Activated CD8-positive, alpha-beta memory T cell treated with anti-CD3 and anti-CD28 coated beads, Interleukin-2, amount 50 U/mL, for 4 hours (primary cell): ENCODE data around the gene EFNB1.

Experiments
- DNase-seq: peaks from one replicate; pipeline ENCODE4 v3.0.0-alpha.2; 2020

The EFNB1 gene

GRCh38 chrX:68844581-68844980 lies 15.8 kb downstream of the EFNB1 start:
- DNase-seq, result no peak

GRCh38 chrX:68846536-68846935 lies 17.7 kb downstream of the EFNB1 start:
- DNase-seq, result no peak

- no peak for DNase-seq
These were observed 18.4 kb downstream of the EFNB1 start for GRCh38 chrX:68847172-68847571.

- DNase-seq, result no peak
These were observed 19.5 kb downstream of the EFNB1 start for GRCh38 chrX:68848189-68848940.

GRCh38 chrX:68851082-68851481 lies 22.3 kb downstream of the EFNB1 start:
- no peak for DNase-seq

GRCh38 chrX:68852046-68852445 lies 23.2 kb downstream of the EFNB1 start:
- no peak for DNase-seq

- DNase-seq, result no peak
These were observed 24.9 kb downstream of the EFNB1 start for GRCh38 chrX:68853665-68854251.

DNA sequence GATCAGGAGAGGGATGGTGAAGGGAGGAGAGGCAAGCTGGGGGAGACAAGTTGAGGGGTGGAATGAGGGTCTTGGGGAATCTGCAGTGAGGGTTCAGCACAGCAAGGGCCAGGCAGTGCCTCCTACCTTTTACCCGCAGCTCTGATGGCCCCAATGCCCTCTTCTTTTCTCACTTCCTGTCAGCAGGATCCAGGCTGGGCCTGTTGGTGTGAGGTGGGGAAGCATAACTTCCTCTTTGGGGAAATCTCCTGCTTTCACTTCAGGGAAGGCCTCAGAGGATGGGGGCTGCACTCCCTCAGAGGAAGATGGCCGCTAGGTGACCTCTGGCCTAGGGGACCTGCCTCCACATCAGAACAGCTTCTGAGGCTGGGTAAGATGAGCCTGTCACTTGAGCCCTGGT lies 36.5 kb downstream of the EFNB1 start:
- DNase-seq, result no peak

DNA sequence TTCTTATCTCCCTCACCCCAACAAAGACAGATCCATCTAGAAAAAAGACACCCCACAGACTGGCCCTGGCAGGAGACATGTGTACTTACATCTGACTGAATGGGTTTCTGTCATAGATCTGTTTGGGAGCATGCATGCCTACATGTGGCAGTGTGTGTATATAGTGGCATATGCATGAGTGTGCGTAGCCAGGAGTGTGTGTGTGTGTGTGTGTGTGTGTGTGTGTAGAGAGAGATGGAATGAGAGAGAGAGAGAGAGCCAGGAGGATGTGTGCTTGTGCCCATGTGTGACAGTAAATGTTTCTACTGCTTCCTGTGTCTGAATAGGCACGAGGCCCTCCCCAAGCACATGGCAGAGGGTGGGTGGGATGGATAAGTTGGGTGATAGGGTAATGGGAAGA lies 37.1 kb downstream of the EFNB1 start:
- DNase-seq, result no peak

- DNase-seq, result no peak
These were observed 38.8 kb downstream of the EFNB1 start for GRCh38 chrX:68867458-68868112.

GRCh38 chrX:68868316-68868715 lies 39.5 kb downstream of the EFNB1 start:
- no peak for DNase-seq

- DNase-seq, result no peak
These were observed 40.3 kb downstream of the EFNB1 start for GRCh38 chrX:68868902-68869800.

GRCh38 chrX:68870357-68870756 lies 41.5 kb downstream of the EFNB1 start:
- no peak for DNase-seq

DNA sequence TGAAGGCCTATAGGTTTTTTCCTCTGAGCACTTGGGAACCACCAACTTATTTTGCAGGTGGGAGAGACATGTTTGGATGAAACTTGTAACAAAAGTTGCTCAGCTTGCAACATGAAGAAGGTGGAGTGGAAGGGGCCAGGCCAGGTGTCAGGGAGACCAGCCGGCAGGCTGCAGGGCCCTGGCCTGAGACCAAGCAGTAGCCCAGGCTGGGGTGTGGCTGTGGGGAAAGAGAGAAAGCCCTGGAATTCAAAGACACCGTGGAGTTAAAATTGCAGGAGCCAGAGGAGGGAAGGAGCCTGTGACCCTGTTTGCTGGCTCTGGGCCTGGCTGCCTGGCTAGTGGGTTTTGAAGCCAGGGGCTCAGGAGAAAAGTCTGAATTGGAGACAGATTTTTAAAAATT lies 43.4 kb downstream of the EFNB1 start:
- DNase-seq, result no peak

DNA sequence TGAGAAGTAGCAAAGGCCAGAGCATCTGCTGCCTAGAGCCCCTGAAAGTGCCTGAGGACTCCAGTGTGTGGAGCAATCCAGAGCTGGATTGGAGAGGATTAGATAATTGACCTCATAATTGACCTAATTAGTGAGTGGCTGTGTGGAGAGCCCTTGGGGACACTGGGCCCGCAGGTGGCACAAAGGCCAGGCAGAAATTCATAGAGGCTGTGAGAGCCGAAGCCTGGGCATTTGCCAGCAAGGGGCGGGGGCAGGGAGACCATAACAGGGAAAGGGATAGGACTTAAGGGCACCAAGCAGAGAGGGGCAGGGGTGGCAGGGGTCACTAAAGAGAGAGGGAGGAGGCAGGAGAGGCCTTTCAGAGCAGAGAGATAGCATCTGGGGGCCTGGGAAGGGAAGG lies 45.3 kb downstream of the EFNB1 start:
- no peak for DNase-seq

- no peak for DNase-seq
These were observed 47.9 kb downstream of the EFNB1 start for GRCh38 chrX:68876731-68877130.

- no peak for DNase-seq
These were observed 48.8 kb downstream of the EFNB1 start for GRCh38 chrX:68877606-68878005.

DNA sequence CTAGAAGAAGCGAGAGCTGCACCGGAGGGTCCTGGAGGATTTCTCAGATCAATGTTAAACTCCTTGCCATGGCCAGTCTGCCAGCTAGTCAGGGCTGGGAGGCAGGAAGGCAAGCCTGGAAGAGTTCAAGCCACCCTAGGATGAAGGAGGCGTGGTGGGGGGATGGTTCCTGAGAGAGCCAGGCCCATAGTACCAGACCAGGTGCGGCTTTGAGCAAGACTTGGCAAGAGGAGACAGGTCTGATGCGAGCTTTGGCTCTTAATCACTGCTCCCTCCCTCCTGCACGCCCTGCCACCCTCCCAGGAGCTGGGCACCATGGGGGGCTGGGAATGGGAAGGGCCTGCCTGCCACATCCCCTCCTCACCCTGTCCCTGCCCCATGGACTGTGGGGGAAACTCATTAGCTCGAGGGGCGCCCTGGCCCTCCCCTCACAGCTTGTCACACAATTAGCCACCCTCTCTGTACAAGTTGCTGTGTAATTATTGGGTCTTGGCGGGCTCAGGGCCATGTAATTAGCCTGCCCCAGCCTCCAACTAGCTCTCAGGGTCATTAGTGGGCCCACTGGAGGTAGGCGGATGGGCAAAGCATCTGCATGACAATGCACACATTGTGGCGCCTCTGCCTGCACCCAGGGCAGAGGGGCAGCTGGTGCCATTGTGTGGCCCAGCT lies 50.3 kb downstream of the EFNB1 start:
- DNase-seq, result no peak

DNA sequence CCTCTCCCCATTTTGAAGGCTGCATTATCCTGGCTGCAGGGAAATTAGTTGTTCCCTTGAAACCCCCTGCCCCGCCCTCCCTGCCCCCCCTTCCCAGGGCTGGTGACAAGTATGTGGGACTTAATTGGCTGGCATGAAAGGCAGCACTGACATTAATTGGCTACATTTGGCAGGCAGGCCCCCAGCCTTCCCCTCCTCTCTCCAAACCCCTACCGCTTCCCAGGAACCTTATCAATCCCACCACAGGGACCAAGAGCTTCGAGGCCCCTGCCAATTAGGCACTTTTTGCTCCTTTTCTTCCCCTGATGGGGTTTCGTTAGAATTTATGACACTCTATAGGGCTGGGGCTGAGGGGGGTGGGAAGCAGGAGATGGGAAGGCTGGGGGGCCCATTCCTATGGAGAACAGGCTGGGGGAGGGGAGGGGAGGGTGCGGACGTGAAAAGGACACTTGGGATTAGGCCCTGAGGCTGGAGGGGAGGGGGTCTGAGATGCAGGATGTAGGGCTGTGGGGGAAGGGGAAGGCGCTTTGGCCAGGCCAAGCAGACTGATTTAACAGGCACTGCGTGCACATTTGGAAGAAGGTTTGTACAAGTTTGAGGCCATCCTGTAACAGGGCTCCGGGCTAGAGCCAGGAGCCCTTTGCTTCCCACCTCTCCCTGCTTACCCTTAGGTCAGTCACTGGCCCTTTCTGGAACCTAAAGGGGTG lies 52.2 kb downstream of the EFNB1 start:
- DNase-seq, result no peak

DNA sequence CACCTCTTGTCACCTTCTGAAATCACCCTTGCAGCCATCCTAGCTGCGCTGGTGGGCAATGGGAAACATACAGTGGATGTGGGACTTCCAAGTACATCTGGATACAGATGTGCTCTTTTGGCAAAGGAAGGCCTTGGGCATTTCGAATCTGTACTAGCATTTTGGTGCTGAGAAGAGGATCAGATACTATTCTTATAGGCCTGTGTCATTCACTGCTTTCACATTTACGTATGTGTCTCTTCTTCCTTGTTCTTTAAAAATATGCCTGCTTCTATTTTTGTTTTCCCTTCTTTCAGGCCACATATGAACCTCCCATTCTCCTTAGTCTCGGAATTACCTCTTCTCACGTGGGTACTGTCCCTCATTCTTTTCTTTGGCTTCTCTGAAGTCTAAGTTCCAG lies 53.1 kb downstream of the EFNB1 start:
- DNase-seq, result no peak

GRCh38 chrX:68883800-68884199 lies 55.0 kb downstream of the EFNB1 start:
- no peak for DNase-seq

GRCh38 chrX:68889249-68889648 lies 60.4 kb downstream of the EFNB1 start:
- DNase-seq, result no peak
